ENCODE measurements around the gene RAB3C.
"Not testable (repeated sequence)": the region's sequence is repeated elsewhere in the genome, so short reads cannot be mapped to it uniquely, and the experiment has no call there.

The RAB3C gene

GRCh38 chr5:58548068-58548467, 34.8 kb upstream of the RAB3C start:
- no peak for TF ChIP-seq CTCF (IDR thresholded peaks at IDR 0.05; ENCODE audit: low read depth, low read length)
- in situ Hi-C loops (cut with HindIII; ENCODE audit: low sequenced_read_pairs) = no loop called here
- DNase-seq (ENCODE audit: low read depth, low spot score) = no peak
- H3K4me3 ChIP-seq (ENCODE audit: low read depth, low read length) = no peak overlapping the region

GRCh38 chr5:58551492-58551891, 31.4 kb upstream of the RAB3C start:
- TF ChIP-seq CTCF (IDR thresholded peaks at IDR 0.05; ENCODE audit: low read depth, low read length) = no peak
- H3K4me3 ChIP-seq (ENCODE audit: low read depth, low read length) = no peak overlapping the region
- in situ Hi-C loops (cut with HindIII; ENCODE audit: low sequenced_read_pairs) = no loop called here
- no peak for DNase-seq (ENCODE audit: low read depth, low spot score)

- in situ Hi-C loops (cut with HindIII; ENCODE audit: low sequenced_read_pairs) = not testable (repeated sequence)
Measured at GRCh38 chr5:58557665-58558338, 25.1 kb upstream of the RAB3C start.

DNA sequence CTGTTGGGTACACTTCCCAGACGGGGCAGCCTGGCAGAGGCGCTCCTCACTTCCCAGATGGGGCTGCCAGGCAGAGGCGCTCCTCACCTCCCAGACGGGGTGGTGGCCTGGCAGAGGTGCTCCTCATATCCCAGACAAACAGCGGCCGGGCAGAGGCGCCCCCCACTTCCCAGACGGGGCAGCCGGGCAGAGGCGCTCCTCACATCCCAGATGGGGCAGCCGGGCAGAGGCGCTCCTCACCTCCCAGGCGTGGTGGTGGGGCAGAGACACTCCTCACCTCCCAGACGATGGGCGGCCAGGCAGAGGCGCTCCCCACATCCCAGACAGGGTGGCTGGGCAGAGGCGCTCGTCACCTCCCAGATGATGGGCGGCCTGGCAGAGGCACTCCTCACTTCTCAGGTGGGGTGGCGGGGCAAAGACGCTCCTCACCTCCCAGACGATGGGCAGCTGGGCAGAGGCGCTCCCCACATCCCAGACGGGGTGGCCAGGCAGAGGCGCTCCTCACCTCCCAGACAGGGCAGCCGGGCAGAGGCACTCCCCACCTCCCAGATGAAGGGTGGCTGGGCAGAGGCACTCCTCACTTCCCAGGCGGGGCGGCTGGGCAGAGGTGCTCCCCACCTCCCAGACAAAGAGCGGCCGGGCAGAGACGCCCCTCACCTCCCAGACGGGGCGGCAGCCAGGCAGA, 19.7 kb upstream of the RAB3C start:
- H3K4me3 ChIP-seq (ENCODE audit: low read depth, low read length); DNase-seq (ENCODE audit: low read depth, low spot score); in situ Hi-C loops (cut with HindIII; ENCODE audit: low sequenced_read_pairs): not testable (repeated sequence)

More at GRCh38 chr5:58557665-58558338, 25.1 kb upstream of the RAB3C start:
- DNase-seq (ENCODE audit: low read depth, low spot score); H3K4me3 ChIP-seq (ENCODE audit: low read depth, low read length): not testable (repeated sequence)

GRCh38 chr5:58564043-58564832, 18.6 kb upstream of the RAB3C start:
- DNase-seq (ENCODE audit: low read depth, low spot score); in situ Hi-C loops (cut with HindIII; ENCODE audit: low sequenced_read_pairs); H3K4me3 ChIP-seq (ENCODE audit: low read depth, low read length): not testable (repeated sequence)

DNA sequence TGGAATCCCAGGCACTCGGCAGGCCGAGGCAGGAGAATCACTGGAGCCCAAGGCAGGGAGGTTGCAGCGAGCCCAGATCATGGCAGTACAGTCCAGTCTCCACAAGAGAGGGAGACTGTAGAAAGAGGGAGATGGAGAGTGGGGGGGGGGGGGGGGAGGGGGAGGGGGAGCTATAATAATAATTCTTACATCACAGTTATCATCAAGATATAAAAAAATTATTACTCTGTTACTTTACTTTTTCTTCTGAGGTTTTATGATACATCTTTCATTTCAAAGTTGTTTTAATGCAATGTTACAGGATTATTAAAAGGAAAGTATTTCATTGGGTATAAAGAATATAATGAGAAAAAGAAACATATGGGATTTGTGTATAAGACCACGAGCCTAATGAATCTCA, 17.8 kb upstream of the RAB3C start:
- in situ Hi-C loops (cut with HindIII; ENCODE audit: low sequenced_read_pairs) = no loop called here
- no peak for TF ChIP-seq CTCF (IDR thresholded peaks at IDR 0.05; ENCODE audit: low read depth, low read length)
- H3K4me3 ChIP-seq (ENCODE audit: low read depth, low read length) = no peak overlapping the region
- DNase-seq (ENCODE audit: low read depth, low spot score) = no peak

DNA sequence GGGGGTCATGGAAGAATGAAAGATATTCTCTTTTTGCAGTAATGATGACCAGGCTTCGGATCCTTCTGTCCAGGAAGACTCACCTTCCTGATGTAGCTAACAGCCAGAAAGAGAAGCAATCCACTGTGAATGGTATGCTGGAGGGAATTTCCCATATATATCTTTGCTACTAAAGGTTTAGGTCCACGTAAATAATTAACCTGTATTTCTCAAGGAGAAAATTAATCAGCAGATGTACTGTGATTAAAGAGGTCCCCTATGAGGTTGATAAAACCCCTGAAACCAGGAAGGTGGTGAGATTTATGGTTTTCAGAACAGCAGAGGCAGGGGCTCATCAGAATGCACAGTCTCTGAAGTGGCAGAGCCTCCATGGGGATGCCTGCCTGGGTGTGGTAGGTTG, 11.4 kb upstream of the RAB3C start:
- no peak overlapping the region for H3K4me3 ChIP-seq (ENCODE audit: low read depth, low read length)
- no peak for DNase-seq (ENCODE audit: low read depth, low spot score)
- in situ Hi-C loops (cut with HindIII; ENCODE audit: low sequenced_read_pairs) = no loop called here
- TF ChIP-seq CTCF (IDR thresholded peaks at IDR 0.05; ENCODE audit: low read depth, low read length) = no peak

DNA sequence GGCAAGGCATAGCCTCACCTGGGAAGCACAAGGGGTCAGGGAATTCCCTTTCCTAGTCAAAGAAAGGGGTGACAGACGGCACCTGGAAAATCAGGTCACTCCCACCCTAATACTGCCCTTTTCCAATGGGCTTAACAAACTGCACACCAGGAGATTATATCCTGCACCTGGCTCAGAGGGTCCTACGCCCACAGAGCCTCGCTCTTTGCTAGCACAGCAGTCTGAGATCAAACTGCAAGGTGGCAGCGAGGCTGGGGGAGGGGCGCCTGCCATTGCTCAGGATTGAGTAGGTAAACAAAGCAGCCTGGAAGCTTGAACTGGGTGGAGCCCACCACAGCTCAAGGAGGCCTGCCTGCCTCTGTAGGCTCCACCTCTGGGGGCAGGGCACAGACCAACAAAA, 9.9 kb upstream of the RAB3C start:
- in situ Hi-C loops (cut with HindIII; ENCODE audit: low sequenced_read_pairs); DNase-seq (ENCODE audit: low read depth, low spot score); H3K4me3 ChIP-seq (ENCODE audit: low read depth, low read length): not testable (repeated sequence)
